SU-DHL-6 (cell line): ENCODE measurements around the gene GATA1.

ENCODE experiments used
- H2AFZ ChIP-seq: fragments of 200-600 bp; sonication (generic); 2 replicates; pipeline ENCODE4 v1.6.1; 2014; ENCODE audit warnings: low read depth, mild to moderate bottlenecking, moderate library complexity, mixed read lengths, antibody characterized with exemption, low read length; ENCODE audit not compliant: severe bottlenecking
- H3F3A ChIP-seq: fragments of 200-600 bp; shearing (Covaris generic); 2 replicates; pipeline ENCODE4 v1.6.0; 2016; ENCODE audit warnings: antibody characterized with exemption, mild to moderate bottlenecking; ENCODE audit not compliant: insufficient read depth
- H3K27ac ChIP-seq: fragments of 200-600 bp; sonication (generic); 2 replicates; pipeline ENCODE4 v1.5.1; 2016; ENCODE audit warnings: low read depth, mild to moderate bottlenecking, low read length, moderate library complexity, mixed read lengths
- H3K27me3 ChIP-seq: fragments of 200-600 bp; sonication (generic), shearing (Covaris generic); 2 replicates; pipeline ENCODE4 v1.6.0; 2014; ENCODE audit warnings: mild to moderate bottlenecking, low read length
- H3K36me3 ChIP-seq: fragments of 200-600 bp; sonication (generic); 2 replicates; pipeline ENCODE4 v1.6.1; 2014; ENCODE audit warnings: mild to moderate bottlenecking, low read length, mixed read lengths
- H3K4me2 ChIP-seq: fragments of 300-600, 200-600 bp; shearing (Covaris generic), sonication (generic); 2 replicates; pipeline ENCODE4 v1.6.0; 2014; ENCODE audit warnings: low read length, low read depth, mild to moderate bottlenecking; ENCODE audit not compliant: poor library complexity, severe bottlenecking
- H3K4me3 ChIP-seq: fragments of 200-600 bp; sonication (generic); 2 replicates; pipeline ENCODE4 v1.5.1; 2014; ENCODE audit warnings: antibody characterized with exemption, low read length, mild to moderate bottlenecking, mixed read lengths; ENCODE audit not compliant: insufficient read depth, poor library complexity, severe bottlenecking
- H3K79me2 ChIP-seq: fragments of 200-600 bp; sonication (generic); 2 replicates; pipeline ENCODE4 v1.6.1; 2014; ENCODE audit warnings: mild to moderate bottlenecking, low read length, moderate library complexity; ENCODE audit not compliant: insufficient read depth
- H3K9ac ChIP-seq: fragments of 200-600 bp; sonication (generic); 2 replicates; pipeline ENCODE4 v1.7.0; 2014; ENCODE audit warnings: mild to moderate bottlenecking, low read length
- H3K9me2 ChIP-seq: fragments of 200-600 bp; sonication (generic); replicated peaks from 2 replicates; pipeline ENCODE4 v1.6.1; 2014; ENCODE audit warnings: low read length; ENCODE audit not compliant: insufficient read depth
- H3K9me3 ChIP-seq: fragments of 200-600 bp; sonication (generic); 2 replicates; pipeline ENCODE4 v1.6.1; 2014; ENCODE audit warnings: low read length, mixed read lengths; ENCODE audit not compliant: insufficient read depth
- H4K20me1 ChIP-seq: fragments of 200-600 bp; sonication (generic); 2 replicates; pipeline ENCODE4 v1.6.1; 2014; ENCODE audit warnings: low read depth, mild to moderate bottlenecking, antibody characterized with exemption, low read length, moderate library complexity, mixed read lengths
- CTCF ChIP-seq: fragments of 200-600 bp; sonication (generic); IDR thresholded peaks from one replicate; pipeline ENCODE4 v1.5.1; 2017; ENCODE audit warnings: antibody characterized with exemption, mild to moderate bottlenecking, low read length, moderate library complexity; ENCODE audit not compliant: insufficient read depth, poor library complexity, severe bottlenecking
- EZH2phosphoT487 ChIP-seq: fragments of 200-600 bp; sonication (generic), shearing (Covaris generic); conservative IDR thresholded peaks from 2 replicates; pipeline ENCODE4 v1.6.1; 2018; ENCODE audit warnings: mild to moderate bottlenecking, antibody characterized with exemption, low read length, moderate library complexity, mixed read lengths

The GATA1 gene

GRCh38 chrX:48823053-48823452 is 36.7 kb downstream of the GATA1 start:
- Histone ChIP-seq H3F3A (no peaks in the 10 kb centered on the region), H3K36me3 (no peaks in the 10 kb centered on the region), H3K27ac (no peak overlapping the region), H4K20me1 (no peaks in the 10 kb centered on the region), H3K9ac (no peak overlapping the region), H3K27me3 (no peaks in the 10 kb centered on the region), H3K9me2 (no peaks in the 10 kb centered on the region), H2AFZ (no peak overlapping the region), H3K9me3 (no peaks in the 10 kb centered on the region), H3K4me3 (no peak overlapping the region), H3K4me2 (no peak overlapping the region), H3K79me2 (no peaks in the 10 kb centered on the region)
- no peak for TF ChIP-seq CTCF

- Histone ChIP-seq H3K9me3 (no peaks in the 10 kb centered on the region), H3K27me3 (no peaks in the 10 kb centered on the region)
Measured at GRCh38 chrX:48824066-48824465, 37.7 kb downstream of the GATA1 start.

GRCh38 chrX:48826135-48826875 is 39.9 kb downstream of the GATA1 start, which contains the start of gene ERAS:
Gene ERAS (plus strand): TSS chrX:48826513. CDS start chrX:48829124, 2,611 bp downstream.
- Histone ChIP-seq H3K9ac (no peak within 1 kb of the TSS), H3K27me3 (no peaks in the 10 kb centered on the region), H3F3A (no peaks in the 10 kb centered on the region), H3K36me3 (no peaks in the 10 kb centered on the region), H3K9me3 (no peaks in the 10 kb centered on the region), H3K4me3 (no peak within 1 kb of the TSS), H3K4me2 (no peak within 1 kb of the TSS), H2AFZ (no peak within 1 kb of the TSS), H3K9me2 (no peaks in the 10 kb centered on the region), H3K79me2 (no peaks in the 10 kb centered on the region), H3K27ac (no peak within 1 kb of the TSS), H4K20me1 (no peaks in the 10 kb centered on the region)
- no peak for TF ChIP-seq EZH2phosphoT487
- TF ChIP-seq CTCF: no peak

More at GRCh38 chrX:48824066-48824465, 37.7 kb downstream of the GATA1 start:
- Histone ChIP-seq H4K20me1 (no peaks in the 10 kb centered on the region), H3K4me3 (no peak overlapping the region), H3K36me3 (no peaks in the 10 kb centered on the region), H3K4me2 (no peak overlapping the region), H3K79me2 (no peaks in the 10 kb centered on the region), H2AFZ (no peak overlapping the region), H3F3A (no peaks in the 10 kb centered on the region), H3K9me2 (no peaks in the 10 kb centered on the region), H3K9ac (no peak overlapping the region), H3K27ac (no peak overlapping the region)
- TF ChIP-seq CTCF (no peak), EZH2phosphoT487 (no peak)
